Activated CD4-positive, alpha-beta T cell treated with anti-CD3 and anti-CD28 coated beads, Interleukin-2, amount 10 ng/mL, durations not matched to agents 24 days and 14 days (primary cell): Measurements from ENCODE around the gene NPB. TPM values are rescaled to one million over a fixed set of nuclear protein-coding genes. Genes with fewer than 3 reads are reported as not detected.
A peak's percentile ranks its signal among the peaks of the same experiment; 100 is the strongest.

Experiments
- DNase-seq: peaks from one replicate; pipeline ENCODE4 v3.0.0; 2022
- H3K27ac Mint-ChIP-seq: one replicate; pipeline ENCODE4 v1.8.0; 2022; ENCODE audit warnings: mild to moderate bottlenecking, mixed read lengths
- H3K27me3 Mint-ChIP-seq: one replicate; pipeline ENCODE4 v1.8.0; 2022; ENCODE audit warnings: mixed read lengths
- H3K36me3 Mint-ChIP-seq: one replicate; pipeline ENCODE4 v1.8.0; 2022; ENCODE audit warnings: low read depth, mild to moderate bottlenecking, mixed read lengths
- H3K4me1 Mint-ChIP-seq: one replicate; pipeline ENCODE4 v1.8.0; 2021; ENCODE audit warnings: mixed read lengths
- H3K4me3 Mint-ChIP-seq: one replicate; pipeline ENCODE4 v1.8.0; 2022; ENCODE audit warnings: mild to moderate bottlenecking, moderate library complexity, mixed read lengths
- H3K9me3 Mint-ChIP-seq: one replicate; pipeline ENCODE4 v1.8.0; 2021; ENCODE audit warnings: mixed read lengths
- intact Hi-C: fragments of 100-400 bp; cut with micrococcal nuclease; formaldehyde crosslinking; loops from one replicate; pipeline ENCODE4 v1.15.1; 2023
- total RNA-seq: library from RNA; stranded (reverse); gene quantifications from 2 replicates; pipeline ENCODE4 v1.2.3, GENCODE V29; 2022

NPB gene
- total RNA-seq, 1 donor from 2014 or later, result 0.30 TPM

GRCh38 chr17:81908793-81909192, 6.8 kb downstream of the NPB start:
- Mint-ChIP-seq H3K36me3 (peaks cover 25% of the 10 kb centered on the region), H3K4me1 (peaks cover 6% of the 10 kb centered on the region), H3K9me3 (no peaks in the 10 kb centered on the region), H3K27ac (no peak overlapping the region), H3K27me3 (no peaks in the 10 kb centered on the region), H3K4me3 (no peak overlapping the region)
- intact Hi-C loops, result no loop called here
- no peak for DNase-seq

GRCh38 chr17:81909231-81909630, 7.2 kb downstream of the NPB start:
- no peaks in the 10 kb centered on the region for H3K9me3 Mint-ChIP-seq
- H3K4me1 Mint-ChIP-seq, result peaks cover 6% of the 10 kb centered on the region
- intact Hi-C loops, result no loop called here
- H3K36me3 Mint-ChIP-seq, result peaks cover 26% of the 10 kb centered on the region
- H3K27me3 Mint-ChIP-seq, result no peaks in the 10 kb centered on the region
- DNase-seq, result no peak
- no peak overlapping the region for H3K27ac Mint-ChIP-seq
- peak overlapping the region; percentile 86 for H3K4me3 Mint-ChIP-seq

GRCh38 chr17:81909966-81910839, 8.2 kb downstream of the NPB start:
- H3K9me3 Mint-ChIP-seq, result no peaks in the 10 kb centered on the region
- no peak for DNase-seq
- peak overlapping the region; percentile 86 for H3K4me3 Mint-ChIP-seq
- peaks cover 32% of the 10 kb centered on the region for H3K36me3 Mint-ChIP-seq
- intact Hi-C loops, result loop anchor here (2.0 kb wide), 1 partner anchor 17 kb away; the partner anchor contains the start of gene MAFG
- peaks cover 8% of the 10 kb centered on the region for H3K4me1 Mint-ChIP-seq
- H3K27me3 Mint-ChIP-seq, result no peaks in the 10 kb centered on the region
- peak overlapping the region; percentile 62 for H3K27ac Mint-ChIP-seq

- H3K27me3 Mint-ChIP-seq, result no peaks in the 10 kb centered on the region
- no peak for DNase-seq
Measured at GRCh38 chr17:81910840-81911276, 8.8 kb downstream of the NPB start.

GRCh38 chr17:81911277-81911961, 9.4 kb downstream of the NPB start, which contains the start of gene PCYT2:
PCYT2 (minus strand) TSS chr17:81911399; CDS start chr17:81911355, 44 bp downstream.
- Mint-ChIP-seq H3K4me1 (peaks cover 13% of the 10 kb centered on the region), H3K36me3 (peaks cover 38% of the 10 kb centered on the region), H3K4me3 (peak within 1 kb of the TSS; percentile 86), H3K9me3 (no peaks in the 10 kb centered on the region), H3K27ac (peak within 1 kb of the TSS; percentile 62), H3K27me3 (no peaks in the 10 kb centered on the region)
- peak; percentile 97 for DNase-seq
- intact Hi-C loops, result loop anchor here (2.0 kb wide), 1 partner anchor 15 kb away; the partner anchor contains the start of gene MAFG

More at GRCh38 chr17:81910840-81911276, 8.8 kb downstream of the NPB start:
- H3K27ac Mint-ChIP-seq, result peak overlapping the region; percentile 62
- H3K4me1 Mint-ChIP-seq, result peaks cover 10% of the 10 kb centered on the region
- intact Hi-C loops, result loop anchor here (2.0 kb wide), 1 partner anchor 16 kb away; the partner anchor contains the start of gene MAFG
- no peaks in the 10 kb centered on the region for H3K9me3 Mint-ChIP-seq
- peaks cover 34% of the 10 kb centered on the region for H3K36me3 Mint-ChIP-seq
- peak overlapping the region; percentile 86 for H3K4me3 Mint-ChIP-seq

- H3K9me3 Mint-ChIP-seq, result no peaks in the 10 kb centered on the region
- peaks cover 16% of the 10 kb centered on the region for H3K4me1 Mint-ChIP-seq
- peaks cover 35% of the 10 kb centered on the region for H3K36me3 Mint-ChIP-seq
- DNase-seq, result no peak
- H3K27me3 Mint-ChIP-seq, result no peaks in the 10 kb centered on the region
- H3K27ac Mint-ChIP-seq, result peak overlapping the region; percentile 56
- peak overlapping the region; percentile 72 for H3K4me3 Mint-ChIP-seq
- intact Hi-C loops, result loop anchor here (2.0 kb wide), 1 partner anchor 15 kb away; the partner anchor contains the start of gene MAFG
Measured at GRCh38 chr17:81911969-81912368, 9.9 kb downstream of the NPB start.

GRCh38 chr17:81912441-81913309, 10.6 kb downstream of the NPB start:
- no peak for DNase-seq
- peaks cover 20% of the 10 kb centered on the region for H3K4me1 Mint-ChIP-seq
- no peak overlapping the region for H3K27ac Mint-ChIP-seq
- no peak overlapping the region for H3K4me3 Mint-ChIP-seq
- H3K36me3 Mint-ChIP-seq, result peaks cover 37% of the 10 kb centered on the region
- intact Hi-C loops, result no loop called here
- H3K27me3 Mint-ChIP-seq, result no peaks in the 10 kb centered on the region
- H3K9me3 Mint-ChIP-seq, result no peaks in the 10 kb centered on the region

GRCh38 chr17:81913394-81914102, 11.5 kb downstream of the NPB start:
- Mint-ChIP-seq H3K4me3 (no peak overlapping the region), H3K36me3 (peaks cover 37% of the 10 kb centered on the region), H3K9me3 (no peaks in the 10 kb centered on the region), H3K27ac (no peak overlapping the region), H3K27me3 (no peaks in the 10 kb centered on the region), H3K4me1 (peaks cover 25% of the 10 kb centered on the region)
- no peak for DNase-seq
- intact Hi-C loops, result no loop called here

GRCh38 chr17:81914103-81914850, 12.2 kb downstream of the NPB start:
- Mint-ChIP-seq H3K4me3 (no peak overlapping the region), H3K4me1 (peaks cover 33% of the 10 kb centered on the region), H3K27me3 (no peaks in the 10 kb centered on the region), H3K27ac (no peak overlapping the region), H3K9me3 (no peaks in the 10 kb centered on the region), H3K36me3 (peaks cover 39% of the 10 kb centered on the region)
- intact Hi-C loops, result no loop called here
- DNase-seq, result no peak

- H3K4me3 Mint-ChIP-seq, result no peak overlapping the region
- peaks cover 46% of the 10 kb centered on the region for H3K36me3 Mint-ChIP-seq
- H3K4me1 Mint-ChIP-seq, result peaks cover 33% of the 10 kb centered on the region
- intact Hi-C loops, result no loop called here
- no peak overlapping the region for H3K27ac Mint-ChIP-seq
- H3K27me3 Mint-ChIP-seq, result no peaks in the 10 kb centered on the region
- no peaks in the 10 kb centered on the region for H3K9me3 Mint-ChIP-seq
- DNase-seq, result no peak
Measured at GRCh38 chr17:81915331-81915730, 13.3 kb downstream of the NPB start.

- Mint-ChIP-seq H3K36me3 (peaks cover 50% of the 10 kb centered on the region), H3K4me3 (peak overlapping the region; percentile 86), H3K27me3 (no peaks in the 10 kb centered on the region), H3K27ac (peak overlapping the region; percentile 66), H3K4me1 (peaks cover 34% of the 10 kb centered on the region), H3K9me3 (no peaks in the 10 kb centered on the region)
- intact Hi-C loops, result no loop called here
- no peak for DNase-seq
Measured at GRCh38 chr17:81916234-81917001, 14.4 kb downstream of the NPB start.
